Neuronal stem cell (in vitro differentiated cells): Measurements from ENCODE around the gene TSPAN4.

Experiments used
- DNase-seq: peaks from one replicate; pipeline ENCODE4 v3.0.0-alpha.2; 2013; ENCODE audit warnings: low spot score
- H2AFZ ChIP-seq: one replicate; pipeline ENCODE4 v1.6.1; 2013; ENCODE audit warnings: mild to moderate bottlenecking, low read length, inconsistent platforms
- H2AK5ac ChIP-seq: 2 replicates; pipeline ENCODE4 v1.6.1; 2013; ENCODE audit warnings: low read depth, mild to moderate bottlenecking, inconsistent platforms, low read length, moderate library complexity, mixed read lengths
- H2BK120ac ChIP-seq: 2 replicates; pipeline ENCODE4 v1.6.1; 2013; ENCODE audit warnings: low read depth, mild to moderate bottlenecking, inconsistent platforms, low read length, moderate library complexity, mixed read lengths
- H2BK12ac ChIP-seq: one replicate; pipeline ENCODE4 v1.6.1; 2013; ENCODE audit warnings: low read length, inconsistent platforms
- H2BK15ac ChIP-seq: 2 replicates; pipeline ENCODE4 v1.6.1; 2013; ENCODE audit warnings: mild to moderate bottlenecking, low read length, inconsistent platforms, mixed read lengths
- H2BK5ac ChIP-seq: one replicate; pipeline ENCODE4 v1.6.1; 2013; ENCODE audit warnings: inconsistent platforms, mild to moderate bottlenecking, low read length, moderate library complexity
- H3K14ac ChIP-seq: one replicate; pipeline ENCODE4 v1.6.1; 2013; ENCODE audit warnings: low read length, inconsistent platforms
- H3K18ac ChIP-seq: 2 replicates; pipeline ENCODE4 v1.6.1; 2013; ENCODE audit warnings: low read length, inconsistent platforms
- H3K23ac ChIP-seq: 2 replicates; pipeline ENCODE4 v1.6.1; 2013; ENCODE audit warnings: low read depth, mild to moderate bottlenecking, mixed read lengths, low read length, inconsistent platforms; ENCODE audit not compliant: poor library complexity
- H3K27ac ChIP-seq: replicated peaks from 3 replicates; pipeline ENCODE4 v1.5.1; 2013; ENCODE audit warnings: low read length, inconsistent platforms
- H3K27me3 ChIP-seq, 3 experiments: 2 replicates each; pipeline ENCODE4 v1.6.1; 2013; ENCODE audit warnings: low read length in 3 of 3, mild to moderate bottlenecking in 2 of 3, inconsistent platforms in 1 of 3, low read depth in 1 of 3, mixed read lengths in 1 of 3, moderate library complexity in 1 of 3; ENCODE audit not compliant: control insufficient read depth in 3 of 3, insufficient read depth in 3 of 3
- H3K36me3 ChIP-seq, 2 donors: replicated peaks in 1 of 2; 2 replicates each; pipeline ENCODE4 v1.6.1; 2013; ENCODE audit warnings: low read length in 2 of 2; ENCODE audit not compliant: control insufficient read depth in 2 of 2, insufficient read depth in 2 of 2
- H3K4ac ChIP-seq: 2 replicates; pipeline ENCODE4 v1.6.1; 2013; ENCODE audit warnings: inconsistent platforms, mild to moderate bottlenecking, low read length, moderate library complexity
- H3K4me1 ChIP-seq, 2 donors: 1 replicate in 1 of 2; 2 replicates in 1 of 2; pipeline ENCODE4 v1.6.1; 2013; ENCODE audit warnings: low read length in 2 of 2, low read depth in 1 of 2; ENCODE audit not compliant: control insufficient read depth in 2 of 2, insufficient read depth in 1 of 2
- H3K4me2 ChIP-seq: one replicate; pipeline ENCODE4 v1.6.1; 2013; ENCODE audit warnings: mild to moderate bottlenecking, low read length, inconsistent platforms; ENCODE audit not compliant: insufficient read depth, poor library complexity, severe bottlenecking
- H3K4me3 ChIP-seq, 2 donors: 2 replicates each; pipeline ENCODE4 v1.5.1; 2013; ENCODE audit warnings: low read length in 2 of 2, mild to moderate bottlenecking in 2 of 2, inconsistent platforms in 1 of 2, moderate library complexity in 1 of 2
- H3K79me1 ChIP-seq: one replicate; pipeline ENCODE4 v1.6.1; 2013; ENCODE audit warnings: low read depth, mild to moderate bottlenecking, inconsistent platforms, low read length, moderate library complexity
- H3K9ac ChIP-seq: one replicate; pipeline ENCODE4 v1.6.1; 2013; ENCODE audit warnings: mild to moderate bottlenecking, low read depth, low read length, inconsistent platforms; ENCODE audit not compliant: poor library complexity
- H3K9me3 ChIP-seq, 2 donors: replicated peaks in 1 of 2; 2 replicates each; pipeline versions ENCODE3 to v1.6.1; 2013; ENCODE audit warnings: low read length in 2 of 2, mild to moderate bottlenecking in 2 of 2, inconsistent platforms in 1 of 2, low read depth in 1 of 2, mixed read lengths in 1 of 2, moderate library complexity in 1 of 2; ENCODE audit not compliant: control insufficient read depth in 2 of 2, insufficient read depth in 1 of 2
- H4K8ac ChIP-seq: one replicate; pipeline ENCODE4 v1.6.1; 2013; ENCODE audit warnings: low read depth, mild to moderate bottlenecking, inconsistent platforms, low read length, moderate library complexity
- H4K91ac ChIP-seq: one replicate; pipeline ENCODE4 v1.6.1; 2013; ENCODE audit warnings: low read length, low read depth, mild to moderate bottlenecking, inconsistent platforms; ENCODE audit not compliant: poor library complexity
- WGBS, 2 donors: extraction: QIAGEN DNeasy Blood & Tissue Kit; methylation state at CpG; one replicate each; pipeline ENCODE4 v1.1.7; 2013; ENCODE audit warnings: missing lambda C conversion rate in 2 of 2, mixed read lengths in 1 of 2; ENCODE audit not compliant: insufficient read length in 2 of 2, insufficient replicate concordance in 1 of 2; ENCODE audit errors: extremely low coverage in 2 of 2; 5-methylcytosine and 5-hydroxymethylcytosine counted together

The TSPAN4 gene

GRCh38 chr11:853682-854448, 11.2 kb downstream of the TSPAN4 start:
- peaks cover 38 to 42% of the 10 kb centered on the region in 2 donors for H3K4me1 ChIP-seq

GRCh38 chr11:854601-855329, 12.1 kb downstream of the TSPAN4 start:
- Histone ChIP-seq H3K4me1 (peaks cover 36 to 37% of the 10 kb centered on the region in 2 donors), H3K79me1 (peaks cover 33% of the 10 kb centered on the region), H2BK5ac (peak overlapping the region; percentile 90), H2BK15ac (peak overlapping the region; percentile 98), H3K14ac (peak overlapping the region; percentile 97), H3K4me2 (peak overlapping the region; percentile 18), H3K4me3 (no peak overlapping the region), H3K9me3 (no peaks in the 10 kb centered on the region), H3K23ac (peak overlapping the region; percentile 80), H4K91ac (peak overlapping the region; percentile 85), H3K27me3 (peaks cover 0 to 11% (median 0%) of the 10 kb centered on the region in 3 experiments), H3K9ac (peak overlapping the region; percentile 88), H3K36me3 (no peaks in the 10 kb centered on the region), H2AK5ac (peak overlapping the region; percentile 99), H3K27ac (peak overlapping the region; percentile 43), H4K8ac (no peak overlapping the region), H3K18ac (peak overlapping the region; percentile 96), H2BK12ac (peak overlapping the region; percentile 98), H2BK120ac (peak overlapping the region; percentile 97), H2AFZ (no peak overlapping the region), H3K4ac (no peak overlapping the region)
- no peak for DNase-seq
- WGBS, 2 donors, result no CpG with 5 or more reads among the region's 20 CpGs

More at GRCh38 chr11:853682-854448, 11.2 kb downstream of the TSPAN4 start:
- Histone ChIP-seq H2BK15ac (peak overlapping the region; percentile 98), H3K4me3 (no peak overlapping the region), H2BK120ac (peak overlapping the region; percentile 72), H2BK5ac (peak overlapping the region; percentile 39), H3K9ac (peak overlapping the region; percentile 30), H3K79me1 (peaks cover 27% of the 10 kb centered on the region), H3K9me3 (no peaks in the 10 kb centered on the region), H3K18ac (peak overlapping the region; percentile 93), H3K36me3 (no peaks in the 10 kb centered on the region), H2AFZ (no peak overlapping the region), H2BK12ac (peak overlapping the region; percentile 98), H4K8ac (no peak overlapping the region), H4K91ac (no peak overlapping the region), H3K14ac (no peak overlapping the region), H2AK5ac (peak overlapping the region; percentile 99), H3K23ac (peak overlapping the region; percentile 91), H3K4ac (peak overlapping the region; percentile 66), H3K4me2 (no peak overlapping the region), H3K27me3 (peaks cover 0 to 15% (median 0%) of the 10 kb centered on the region in 3 experiments), H3K27ac (no peak overlapping the region)
- no peak for DNase-seq
- WGBS, 2 donors, result no CpG with 5 or more reads among the region's 27 CpGs

GRCh38 chr11:855330-855674, 12.7 kb downstream of the TSPAN4 start:
- no peak overlapping the region for H4K8ac ChIP-seq
- peak overlapping the region; percentile 98 for H2BK15ac ChIP-seq
- no peak overlapping the region for H3K27ac ChIP-seq
- no CpG with 5 or more reads among the region's 7 CpGs for WGBS, 2 donors
- no peak overlapping the region for H3K4me3 ChIP-seq
- H3K9me3 ChIP-seq, result no peaks in the 10 kb centered on the region
- peak overlapping the region; percentile 73 for H2BK12ac ChIP-seq
- H3K14ac ChIP-seq, result peak overlapping the region; percentile 97
- peaks cover 0 to 8% (median 0%) of the 10 kb centered on the region in 3 experiments for H3K27me3 ChIP-seq
- peak overlapping the region; percentile 90 for H2BK5ac ChIP-seq
- H3K36me3 ChIP-seq, result no peaks in the 10 kb centered on the region
- no peak overlapping the region for H3K4ac ChIP-seq
- peak overlapping the region; percentile 88 for H3K9ac ChIP-seq
- peak overlapping the region; percentile 85 for H4K91ac ChIP-seq
- H3K4me2 ChIP-seq, result peak overlapping the region; percentile 18
- no peak overlapping the region for H2AFZ ChIP-seq
- peak overlapping the region; percentile 85 for H3K23ac ChIP-seq
- H3K18ac ChIP-seq, result peak overlapping the region; percentile 96
- peak overlapping the region; percentile 97 for H2BK120ac ChIP-seq
- peaks cover 34 to 36% of the 10 kb centered on the region in 2 donors for H3K4me1 ChIP-seq
- no peak for DNase-seq
- peak overlapping the region; percentile 99 for H2AK5ac ChIP-seq
- peaks cover 33% of the 10 kb centered on the region for H3K79me1 ChIP-seq

GRCh38 chr11:855796-856195, 13.1 kb downstream of the TSPAN4 start:
- H3K23ac ChIP-seq, result peak overlapping the region; percentile 85
- no peak overlapping the region for H3K4me2 ChIP-seq
- H2BK15ac ChIP-seq, result peak overlapping the region; percentile 95
- H2BK12ac ChIP-seq, result peak overlapping the region; percentile 88
- H3K9me3 ChIP-seq, result no peaks in the 10 kb centered on the region
- peaks cover 0 to 4% (median 0%) of the 10 kb centered on the region in 3 experiments for H3K27me3 ChIP-seq
- H3K4me3 ChIP-seq, result no peak overlapping the region
- H2BK5ac ChIP-seq, result peak overlapping the region; percentile 90
- H4K91ac ChIP-seq, result no peak overlapping the region
- H4K8ac ChIP-seq, result no peak overlapping the region
- H3K18ac ChIP-seq, result peak overlapping the region; percentile 57
- H3K14ac ChIP-seq, result peak overlapping the region; percentile 94
- H3K36me3 ChIP-seq, result no peaks in the 10 kb centered on the region
- H2AFZ ChIP-seq, result no peak overlapping the region
- no peak overlapping the region for H2BK120ac ChIP-seq
- no peak for DNase-seq
- WGBS, 2 donors, result no CpG with 5 or more reads among the region's 12 CpGs
- H3K4ac ChIP-seq, result peak overlapping the region; percentile 66
- H3K79me1 ChIP-seq, result peaks cover 30% of the 10 kb centered on the region
- peak overlapping the region; percentile 75 for H2AK5ac ChIP-seq
- H3K27ac ChIP-seq, result no peak overlapping the region
- peaks cover 31 to 35% of the 10 kb centered on the region in 2 donors for H3K4me1 ChIP-seq
- peak overlapping the region; percentile 88 for H3K9ac ChIP-seq
